Measurements from ENCODE around the gene ALDOA. TPM values are rescaled to one million over a fixed set of nuclear protein-coding genes. Genes with fewer than 3 reads are reported as not detected.

The ALDOA gene
- total and polyA plus RNA-seq, 9 of the 15 experiments (the other 6 are each of a cell fraction or from before 2014, with no cell fraction given), result 311 to 2,224 (median 1,293) TPM

DNA sequence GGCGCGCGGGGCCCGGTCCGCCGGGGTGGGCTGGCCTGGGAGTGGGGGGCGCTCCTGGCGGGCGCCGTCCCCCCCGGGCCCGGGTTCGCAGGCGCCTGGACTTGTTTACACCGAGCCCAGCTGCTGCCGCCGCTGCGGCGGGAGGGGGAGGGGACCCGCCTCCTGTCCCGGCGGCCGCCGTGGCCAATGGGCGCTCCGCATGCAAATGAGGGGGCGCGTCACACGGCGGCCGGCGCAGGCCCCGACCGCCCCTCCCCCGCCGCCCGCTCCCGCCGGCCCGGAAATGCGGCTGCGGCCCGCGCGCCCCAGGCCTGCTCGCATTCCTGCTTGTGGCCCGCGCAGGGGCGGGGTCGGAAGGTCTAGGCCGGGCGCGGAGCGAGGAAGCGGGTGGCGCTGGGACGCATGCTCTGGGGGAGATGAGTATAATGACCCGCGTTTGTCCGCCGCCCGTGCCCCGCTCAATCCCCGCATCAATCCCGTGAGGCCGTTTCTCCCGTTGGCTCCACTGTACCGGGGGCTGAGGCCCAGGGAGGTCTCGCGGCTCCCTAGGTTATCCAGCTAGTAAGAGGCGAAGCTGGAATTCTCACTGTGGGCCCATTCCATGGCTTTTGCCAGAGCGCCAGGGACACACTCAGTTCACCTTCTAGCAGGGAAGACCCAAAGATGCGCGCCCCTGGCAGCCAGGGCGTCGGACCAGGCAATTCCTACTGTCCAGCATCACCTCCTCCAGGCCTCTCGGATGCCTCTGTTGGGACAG is 30.7 kb downstream of the ALDOA start, which contains the start of gene YPEL3:
Gene YPEL3, minus strand, starts transcription at position 109 of the 757 bp plus-strand sequence. CDS start 731 bp downstream, outside the sequence.
- WGBS (ENCODE audit: insufficient coverage, low coverage, missing lambda C conversion rate), result 28% methylated on average over 24 of the region's 77 CpGs
- H3K27ac ChIP-seq (ENCODE audit: extremely low read depth, low read depth, low read length), result peak within 1 kb of the TSS; percentile 88
- no peaks in the 10 kb centered on the region for H3K9me1 ChIP-seq (ENCODE audit: control insufficient read depth, insufficient read depth, low read length)
- DNase-seq (ENCODE audit: extremely low read depth in 1 of 4, low spot score in 3 of 4) (peak; percentile 93 to 98 (median 98)), ATAC-seq (peak; percentile 73), FAIRE-seq (peak; percentile 56)
- peak within 1 kb of the TSS; percentile 33 for H3K4me3 ChIP-seq
- intact Hi-C loops (cut with micrococcal nuclease) (loop anchor here (10.0 kb wide), 1 partner anchor 559 kb away; the partner anchor contains the start of genes FBRS and PRR14), in situ Hi-C loops (cut with MboI) (no loop called here)
- H3K27me3 ChIP-seq (ENCODE audit: control insufficient read depth in 2 of 2, insufficient read depth in 2 of 2, low read length in 2 of 2), result no peaks in the 10 kb centered on the region
- peak within 1 kb of the TSS; percentile 78 for H3K4me2 ChIP-seq (ENCODE audit: insufficient read depth, low read length)
- peaks cover 3% of the 10 kb centered on the region; the same call in 1 of the 3 replicates for H3K79me2 ChIP-seq (ENCODE audit: control insufficient read depth, insufficient read depth, low read length)
- H3K9me3 ChIP-seq (replicated peaks; ENCODE audit: control insufficient read depth, insufficient read depth, low read depth, low read length), result peaks cover 21% of the 10 kb centered on the region
- CTCF ChIA-PET (ENCODE audit: low intra/inter-chr PET ratio), result no interaction called here
- POLR2A ChIA-PET, result interaction anchor here (1.0 to 1.7 kb wide), 5 partner anchors 15 to 22 kb away, joined by 3 to 5 read pairs (median 3); no protein-coding TSS in a partner anchor
- peak within 1 kb of the TSS; percentile 71 to 91 for H3K9ac ChIP-seq (ENCODE audit: insufficient read depth in 1 of 2, low read depth in 2 of 2, low read length in 2 of 2)
- H3K36me3 ChIP-seq (ENCODE audit: control insufficient read depth, insufficient read depth, low read length), result no peaks in the 10 kb centered on the region; the same call in 2 of the 3 replicates
- peaks cover 28 to 51% of the 10 kb centered on the region in 2 experiments for H3K4me1 ChIP-seq (replicated peaks in 1 of 2; ENCODE audit: control insufficient read depth in 2 of 2, insufficient read depth in 2 of 2, low read length in 2 of 2)
- no peaks in the 10 kb centered on the region for H4K20me1 ChIP-seq (replicated peaks; ENCODE audit: control insufficient read depth, insufficient read depth, low read length)
- TSS peak; percentile 61 for BruUV-seq (replicated peaks)
- H2AFZ ChIP-seq (ENCODE audit: low read depth, low read length), result peak within 1 kb of the TSS; percentile 96
- TF ChIP-seq XRCC4 (IDR thresholded peaks at IDR 0.05; ENCODE audit: extremely low read depth, insufficient read depth, insufficient read length) (no peak), CEBPG (CRISPR knock-in tag; IDR thresholded peaks at IDR 0.05) (no peak), CEBPG (tag; conservative IDR thresholded peaks at IDR 0.05 in 1 of 2, IDR thresholded peaks at IDR 0.05 in 1 of 2) (no peak), CREB1 (IDR thresholded peaks at IDR 0.05) (peak; percentile 55; the same call in 1 of the 2 replicates), CREB1 (CRISPR knock-in tag; IDR thresholded peaks at IDR 0.05) (no peak; the same call in 1 of the 2 replicates), HNRNPL (IDR thresholded peaks at IDR 0.05; ENCODE audit: low read depth, low read length) (no peak), SRF (CRISPR knock-in tag; IDR thresholded peaks at IDR 0.05) (no peak), KHSRP (IDR thresholded peaks at IDR 0.05) (no peak), FOXM1 (IDR thresholded peaks at IDR 0.05; ENCODE audit: low read depth) (no peak), FOXM1 (CRISPR knock-in tag; IDR thresholded peaks at IDR 0.05; ENCODE audit: low read depth) (no peak), LCOR (CRISPR knock-in tag; IDR thresholded peaks at IDR 0.05) (no peak; the same call in 1 of the 2 replicates), NCOA2 (IDR thresholded peaks at IDR 0.05; ENCODE audit: partially characterized antibody in 2 of 2) (no peak), ELK1 (CRISPR knock-in tag; IDR thresholded peaks at IDR 0.05) (no peak), ZC3H4 (CRISPR knock-in tag; IDR thresholded peaks at IDR 0.05; ENCODE audit: borderline replicate concordance) (no peak), PRMT5 (CRISPR knock-in tag; IDR thresholded peaks at IDR 0.05) (no peak), RAD51 (IDR thresholded peaks at IDR 0.05; ENCODE audit: borderline replicate concordance, low read depth) (no peak), ZNF76 (CRISPR knock-in tag; IDR thresholded peaks at IDR 0.05; ENCODE audit: borderline replicate concordance) (no peak), NRF1 (conservative IDR thresholded peaks at IDR 0.05 in 1 of 2, IDR thresholded peaks at IDR 0.05 in 1 of 2) (peak; percentile 90 to 91), ZNF778 (CRISPR knock-in tag; IDR thresholded peaks at IDR 0.05) (no peak), CC2D1A (IDR thresholded peaks at IDR 0.05) (no peak), GABPB2 (CRISPR knock-in tag; conservative IDR thresholded peaks at IDR 0.05) (no peak), HLTF (IDR thresholded peaks at IDR 0.05) (no peak)
- TF ChIP-seq, protein P1, sequence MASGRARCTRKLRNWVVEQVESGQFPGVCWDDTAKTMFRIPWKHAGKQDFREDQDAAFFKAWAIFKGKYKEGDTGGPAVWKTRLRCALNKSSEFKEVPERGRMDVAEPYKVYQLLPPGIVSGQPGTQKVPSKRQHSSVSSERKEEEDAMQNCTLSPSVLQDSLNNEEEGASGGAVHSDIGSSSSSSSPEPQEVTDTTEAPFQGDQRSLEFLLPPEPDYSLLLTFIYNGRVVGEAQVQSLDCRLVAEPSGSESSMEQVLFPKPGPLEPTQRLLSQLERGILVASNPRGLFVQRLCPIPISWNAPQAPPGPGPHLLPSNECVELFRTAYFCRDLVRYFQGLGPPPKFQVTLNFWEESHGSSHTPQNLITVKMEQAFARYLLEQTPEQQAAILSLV (tag; IDR thresholded peaks at IDR 0.05), result no peak

Data from K562 (cell line).